ENCODE measurements around the gene PCDH9. TPM values are rescaled to one million over a fixed set of nuclear protein-coding genes. Genes with fewer than 3 reads are reported as not detected.

PCDH9 gene
- total and polyA plus RNA-seq, 10 of the 15 experiments (the other 5 are each of a cell fraction or from before 2014, with no cell fraction given) = 0.02 to 2.3 (median 0.05) TPM; not detected in 1

- TF ChIP-seq PML (IDR thresholded peaks at IDR 0.05; ENCODE audit: low read length) (no peak), STAT1 (conservative IDR thresholded peaks at IDR 0.05) (no peak)
Measured at GRCh38 chr13:66335626-66336025, 894.5 kb downstream of the PCDH9 start (continued).

GRCh38 chr13:66329988-66330451 lies 900.1 kb downstream of the PCDH9 start:
- H3K79me2 ChIP-seq (ENCODE audit: control insufficient read depth, insufficient read depth, low read length) = no peaks in the 10 kb centered on the region
- no peak overlapping the region for H3K27ac ChIP-seq (ENCODE audit: control insufficient read depth, insufficient read depth)
- H3K4me2 ChIP-seq (ENCODE audit: control insufficient read depth, insufficient read depth) = no peak overlapping the region
- WGBS (ENCODE audit: insufficient coverage, insufficient replicate concordance, low lambda C conversion rate, missing lambda C conversion rate) = 7% methylated on average over 1 of the region's 1 CpG
- DNase-seq (ENCODE audit: low read depth, low spot score) (no peak), FAIRE-seq (no peak), ATAC-seq (peak; percentile 76)
- TF ChIP-seq BCLAF1 (IDR thresholded peaks at IDR 0.05) (no peak), NRF1 (conservative IDR thresholded peaks at IDR 0.05; ENCODE audit: low read depth, low read length) (no peak), ZBTB4 (CRISPR knock-in tag; IDR thresholded peaks at IDR 0.05) (no peak), IRF4 (IDR thresholded peaks at IDR 0.05; ENCODE audit: low read depth, low read length) (no peak), EZH2 (IDR thresholded peaks at IDR 0.05; ENCODE audit: borderline replicate concordance, control insufficient read depth, low read depth, low read length) (no peak), NBN (IDR thresholded peaks at IDR 0.05) (no peak), MXI1 (IDR thresholded peaks at IDR 0.05; ENCODE audit: low read depth, low read length) (no peak), POU2F2 (IDR thresholded peaks at IDR 0.05; ENCODE audit: borderline replicate concordance, low read depth, low read length) (no peak), NR2F1 (conservative IDR thresholded peaks at IDR 0.05) (no peak), SREBF2 (IDR thresholded peaks at IDR 0.05; ENCODE audit: low read length) (no peak), SREBF1 (IDR thresholded peaks at IDR 0.05; ENCODE audit: low read length) (no peak), GATAD2B (conservative IDR thresholded peaks at IDR 0.05; ENCODE audit: low read depth) (no peak), MEF2B (IDR thresholded peaks at IDR 0.05; ENCODE audit: partially characterized antibody, poor library complexity, severe bottlenecking) (no peak)
- H3K4me3 ChIP-seq = no peak overlapping the region
- no peaks in the 10 kb centered on the region for H4K20me1 ChIP-seq (ENCODE audit: control insufficient read depth, insufficient read depth)
- no peaks in the 10 kb centered on the region for H3K36me3 ChIP-seq (ENCODE audit: control insufficient read depth in 2 of 2, insufficient read depth in 2 of 2, low read length in 1 of 2)
- no TSS peak for BruUV-seq (replicated peaks)
- in situ Hi-C loops (cut with MboI) = no loop called here
- intact Hi-C loops (cut with micrococcal nuclease; ENCODE audit: unreplicated experiment) = no loop called here
- ChIA-PET SMC1A (ENCODE audit: uncharacterized antibody, unreplicated experiment) (interaction anchor here (0.9 kb wide), 1 partner anchor 8 kb away, joined by 3 read pairs; no protein-coding TSS in a partner anchor), RAD21 (ENCODE audit: unreplicated experiment) (no interaction called here), CTCF (no interaction called here), POLR2A (no interaction called here)
- H3K9ac ChIP-seq (ENCODE audit: control insufficient read depth, insufficient read depth, low read length) = no peak overlapping the region
- no peaks in the 10 kb centered on the region for H3K27me3 ChIP-seq (replicated peaks in 1 of 2; ENCODE audit: control insufficient read depth in 2 of 2, insufficient read depth in 2 of 2, low read length in 1 of 2)
- H3K4me1 ChIP-seq (ENCODE audit: control insufficient read depth, insufficient read depth, low read length) = no peaks in the 10 kb centered on the region
- H2AFZ ChIP-seq (ENCODE audit: control insufficient read depth, low read depth, low read length) = no peak overlapping the region
- no peaks in the 10 kb centered on the region for H3K9me3 ChIP-seq (replicated peaks; ENCODE audit: control insufficient read depth, insufficient read depth, low read length)
